Measurements from ENCODE around the gene SOAT2. TPM values are rescaled to one million over a fixed set of nuclear protein-coding genes. Genes with fewer than 3 reads are reported as not detected.
A peak's percentile ranks its signal among the peaks of the same experiment; 100 is the strongest.

SOAT2 gene
- polyA plus RNA-seq, 1 donor (not counting 4 experiments of a cell fraction or from before 2014, with no cell fraction given): not detected

DNA sequence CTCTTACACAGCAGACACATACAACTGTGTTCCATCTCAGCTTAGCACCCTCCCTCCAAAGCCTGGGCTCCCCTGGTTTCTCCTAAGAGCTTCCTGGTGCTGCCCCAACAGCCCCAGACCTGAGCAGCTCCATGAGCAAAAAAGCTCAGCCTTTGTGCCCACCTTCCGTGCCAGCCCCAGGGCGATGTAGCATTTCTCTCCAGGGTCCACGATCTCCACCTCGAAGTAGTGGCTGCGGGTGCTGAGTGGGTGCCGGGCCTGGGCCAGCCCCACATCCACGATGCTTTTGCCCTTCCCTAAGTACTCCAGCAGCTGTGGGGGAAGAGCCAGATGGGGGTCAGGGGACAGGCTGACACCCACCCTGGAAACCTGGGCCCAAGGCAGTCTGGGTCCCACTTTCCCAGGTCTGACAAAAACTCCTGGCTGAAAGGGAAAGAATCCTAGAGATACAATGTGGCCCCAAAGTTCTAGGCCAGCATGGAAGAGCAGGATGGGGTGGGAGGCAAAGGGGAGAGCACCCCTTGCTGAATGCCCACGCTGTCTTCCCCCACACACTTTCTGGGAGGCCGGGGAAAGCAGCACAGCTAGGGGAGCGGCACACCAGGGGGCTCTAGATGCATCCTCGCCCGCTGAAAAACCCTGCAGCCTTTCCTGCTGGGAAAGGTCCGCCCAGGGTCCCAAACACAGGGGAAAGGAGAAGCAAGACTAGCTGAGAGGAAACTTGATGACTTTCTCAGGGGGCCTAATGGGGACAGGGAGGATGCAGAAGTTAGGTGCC lies 35.1 kb upstream of the SOAT2 start:
- peaks cover 5% of the 10 kb centered on the region for H4K20me1 ChIP-seq (ENCODE audit: control insufficient read depth, extremely low read depth, insufficient read depth, low read length)
- no peak for TF ChIP-seq CTCF (optimal IDR thresholded peaks at IDR 0.05 in 1 of 3, IDR thresholded peaks at IDR 0.05 in 1 of 3, conservative IDR thresholded peaks at IDR 0.05 in 1 of 3; ENCODE audit: extremely low read depth in 1 of 3, insufficient read depth in 2 of 3, low read length in 3 of 3)
- no peak for TF ChIP-seq EZH2 (IDR thresholded peaks at IDR 0.05; ENCODE audit: low read length)
- H3K4me3 ChIP-seq (ENCODE audit: control insufficient read depth in 2 of 3, extremely low read depth in 1 of 3, insufficient read depth in 2 of 3, low read depth in 1 of 3, low read length in 3 of 3): no peak overlapping the region
- H3K79me2 ChIP-seq (ENCODE audit: control insufficient read depth, insufficient read depth, low read length): no peaks in the 10 kb centered on the region
- no peak overlapping the region for H2AFZ ChIP-seq (ENCODE audit: control insufficient read depth, low read length)
- no peak overlapping the region for H3K9ac ChIP-seq (ENCODE audit: control insufficient read depth, extremely low read depth, insufficient read depth, low read length)
- H3K4me1 ChIP-seq (ENCODE audit: control insufficient read depth, extremely low read depth, insufficient read depth, low read length): peaks cover 30% of the 10 kb centered on the region
- no peaks in the 10 kb centered on the region for H3K27me3 ChIP-seq (ENCODE audit: control insufficient read depth, extremely low read depth, insufficient read depth, low read length)
- peaks cover 7% of the 10 kb centered on the region for H3K9me1 ChIP-seq (ENCODE audit: control insufficient read depth, extremely low read depth, insufficient read depth, low read length)
- no peak for FAIRE-seq
- dilution Hi-C loops (cut with MboI; ENCODE audit: extremely low pct_ligation_motif_present, low sequenced_read_pairs): no loop called here
- DNase-seq (ENCODE audit: low read depth, low spot score): no peak
- no peak overlapping the region for H3K4me2 ChIP-seq (ENCODE audit: control insufficient read depth, extremely low read depth, insufficient read depth, low read depth, low read length)
- peak overlapping the region; percentile 14 for H3K27ac ChIP-seq (ENCODE audit: control insufficient read depth, insufficient read depth, low read length)
- no peaks in the 10 kb centered on the region for H3K9me3 ChIP-seq (ENCODE audit: control insufficient read depth, low read depth, low read length)
- H3K36me3 ChIP-seq (ENCODE audit: control insufficient read depth in 2 of 2, extremely low read depth in 1 of 2, insufficient read depth in 2 of 2, low read length in 2 of 2): peaks cover 27 to 31% of the 10 kb centered on the region in 2 experiments

DNA sequence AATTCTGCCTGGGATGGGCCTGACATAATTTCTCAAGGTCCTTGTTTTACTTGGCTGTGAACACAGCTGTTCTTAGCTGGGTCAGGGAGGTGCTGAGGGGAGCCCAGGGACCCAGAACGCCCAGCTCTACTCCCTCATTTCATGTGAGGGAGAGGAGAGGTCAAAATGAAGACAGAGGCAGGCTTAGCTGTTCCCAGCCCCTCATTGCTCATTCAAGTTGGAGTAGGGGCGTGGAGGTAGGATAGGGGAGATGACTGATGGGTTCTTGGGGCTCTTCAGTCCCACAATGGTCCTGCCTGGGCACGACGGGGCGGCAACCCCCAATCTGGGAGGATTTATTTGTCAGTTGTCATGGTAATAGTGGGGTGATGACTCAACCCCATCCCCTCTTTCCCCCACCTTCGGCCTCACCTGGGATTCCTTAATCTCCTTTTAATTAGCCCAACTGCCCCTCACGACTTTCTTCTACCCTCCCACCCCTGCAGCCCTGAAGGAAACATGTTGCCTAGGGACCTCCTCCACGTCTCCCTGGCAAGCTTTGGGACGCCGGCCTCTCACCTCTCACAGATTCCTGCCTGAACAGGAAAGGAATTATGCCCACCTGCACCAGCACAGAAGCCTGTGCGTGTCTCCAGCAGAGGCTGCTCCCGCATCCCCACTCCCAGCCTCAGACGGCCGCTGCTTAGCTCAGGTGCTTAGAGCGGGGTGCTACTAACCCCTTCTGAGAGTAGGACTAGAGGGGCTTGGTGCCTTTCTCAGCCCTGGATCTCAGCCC lies 34.3 kb upstream of the SOAT2 start:
- H3K4me1 ChIP-seq (ENCODE audit: control insufficient read depth, extremely low read depth, insufficient read depth, low read length): peaks cover 30% of the 10 kb centered on the region
- H3K9me3 ChIP-seq (ENCODE audit: control insufficient read depth, low read depth, low read length): no peaks in the 10 kb centered on the region
- no peak overlapping the region for H2AFZ ChIP-seq (ENCODE audit: control insufficient read depth, low read length)
- peaks cover 7% of the 10 kb centered on the region for H3K9me1 ChIP-seq (ENCODE audit: control insufficient read depth, extremely low read depth, insufficient read depth, low read length)
- dilution Hi-C loops (cut with MboI; ENCODE audit: extremely low pct_ligation_motif_present, low sequenced_read_pairs): no loop called here
- H3K27ac ChIP-seq (ENCODE audit: control insufficient read depth, insufficient read depth, low read length): peak overlapping the region; percentile 14
- H3K4me2 ChIP-seq (ENCODE audit: control insufficient read depth, extremely low read depth, insufficient read depth, low read depth, low read length): no peak overlapping the region
- H3K4me3 ChIP-seq (ENCODE audit: control insufficient read depth in 2 of 3, extremely low read depth in 1 of 3, insufficient read depth in 2 of 3, low read depth in 1 of 3, low read length in 3 of 3): no peak overlapping the region
- peaks cover 5% of the 10 kb centered on the region for H4K20me1 ChIP-seq (ENCODE audit: control insufficient read depth, extremely low read depth, insufficient read depth, low read length)
- DNase-seq (ENCODE audit: low read depth, low spot score) (no peak), FAIRE-seq (no peak)
- H3K9ac ChIP-seq (ENCODE audit: control insufficient read depth, extremely low read depth, insufficient read depth, low read length): no peak overlapping the region
- TF ChIP-seq CTCF (optimal IDR thresholded peaks at IDR 0.05 in 1 of 3, IDR thresholded peaks at IDR 0.05 in 1 of 3, conservative IDR thresholded peaks at IDR 0.05 in 1 of 3; ENCODE audit: extremely low read depth in 1 of 3, insufficient read depth in 2 of 3, low read length in 3 of 3) (no peak), EZH2 (IDR thresholded peaks at IDR 0.05; ENCODE audit: low read length) (no peak)
- H3K36me3 ChIP-seq (ENCODE audit: control insufficient read depth in 2 of 2, extremely low read depth in 1 of 2, insufficient read depth in 2 of 2, low read length in 2 of 2): peaks cover 29 to 34% of the 10 kb centered on the region in 2 experiments
- no peaks in the 10 kb centered on the region for H3K27me3 ChIP-seq (ENCODE audit: control insufficient read depth, extremely low read depth, insufficient read depth, low read length)
- no peaks in the 10 kb centered on the region for H3K79me2 ChIP-seq (ENCODE audit: control insufficient read depth, insufficient read depth, low read length)

Data from keratinocyte (primary cell).